Pancreas (tissue), 10 donors: ENCODE measurements around the gene MAD1L1. TPM values are rescaled to one million over a fixed set of nuclear protein-coding genes. Genes with fewer than 3 reads are reported as not detected.

Experiments used
- ATAC-seq, 4 donors: fragments of 200-7000 bp; cut with Tn5 transposase; one replicate each; pipeline versions ENCODE4 v1.8.0 to v1.9.1; 2020; ENCODE audit warnings: mild to moderate bottlenecking in 4 of 4, moderate library complexity in 4 of 4
- DNase-seq, 6 donors: peaks; one replicate each; pipeline ENCODE4 v3.0.0-alpha.2; 2020
- FAIRE-seq: peaks from 2 replicates; lab custom pipeline; 2012; peaks lifted over from hg19 to GRCh38; lab: Jason Lieb, UNC
- H3K27ac ChIP-seq, 4 donors: fragments of 200-600 bp; sonication (generic); 1 replicate in 3 of 4; 2 replicates in 1 of 4; pipeline versions ENCODE4 v1.5.0 to v1.8.0; 2020
- H3K27me3 ChIP-seq, 4 donors: fragments of 200-600 bp; one replicate each; pipeline ENCODE4 v1.8.0; 2021
- H3K36me3 ChIP-seq, 3 donors: fragments of 200-600 bp; sonication (generic) in 1 of 3; one replicate each; pipeline versions ENCODE4 v1.5.0 to v1.8.0; 2020 to 2021
- H3K4me1 ChIP-seq, 3 donors: fragments of 200-600 bp; one replicate each; pipeline ENCODE4 v1.8.0; 2021
- H3K4me3 ChIP-seq, 4 donors: fragments of 200-600 bp; sonication (generic) in 2 of 4; one replicate each; pipeline versions ENCODE4 v1.5.0 to v1.8.0; 2020 to 2021
- H3K9me3 ChIP-seq, 4 donors: fragments of 200-600 bp; one replicate each; pipeline ENCODE4 v1.8.0; 2021
- WGBS, 2 donors: extraction: QIAGEN DNeasy Blood & Tissue Kit; methylation state at CpG; one replicate each; pipeline ENCODE4 v1.1.7; 2013; 5-methylcytosine and 5-hydroxymethylcytosine counted together
- intact Hi-C, 3 donors: fragments of 100-400 bp; cut with DNase I; formaldehyde crosslinking; loops; one replicate each; pipeline versions ENCODE4 v1.11.1 to v1.14.2; 2022
- microRNA-seq, 2 donors: library from miRNA; unstranded; fragments of <30 nt; microRNA quantifications; one replicate each; pipeline versions ENCODE4 to v1.1.0, GENCODE V29; 2019 to 2020
- polyA plus RNA-seq, 2 donors: library from polyadenylated mRNA; stranded (reverse); fragments of 200-250 nt; gene quantifications; one replicate each; pipeline ENCODE4 v1.2.3, GENCODE V29; 2013
- total RNA-seq, 6 donors: library from RNA; stranded (reverse); fragmentation: NEBNext Ultra II Directional in 4 of 6; extraction: Animal tissue kit (Norgen Biotek cat#: 25700) in 4 of 6; gene quantifications; one replicate each; pipeline versions ENCODE4 v1.2.1 to v1.2.4, GENCODE V29; 2021 to 2023
- TF ChIP-seq, protein P1 (sequence below), 4 donors: fragments of 200-600 bp; sonication (generic) in 3 of 4; IDR thresholded peaks; one replicate each; pipeline versions ENCODE4 v1.5.0 to v1.8.0; 2021; ENCODE audit warnings: antibody characterized with exemption in 4 of 4
- donor health status: healthy with polysubstance abuse.
- donor health status: DM: no; HTN: no; CAD: no; lungs with moderate emphysema.
- donor health status: DM: no; HTN: no; CAD: no.
- donor health status: control.
- donor health status: control.
- donor health status: Bipolar disorder and iron deficiency.
- donor health status: DM: yes; HTN: yes; CAD: no.
- donor health status: DM: no; HTN: no; CAD: no.
- donor health status: DM: no; HTN: no; CAD: no.
- donor health status: DM: yes; HTN: yes; CAD: no.

MAD1L1 gene
- total and polyA plus RNA-seq, 8 donors: 9.8 to 28.2 (median 11.9) TPM

DNA sequence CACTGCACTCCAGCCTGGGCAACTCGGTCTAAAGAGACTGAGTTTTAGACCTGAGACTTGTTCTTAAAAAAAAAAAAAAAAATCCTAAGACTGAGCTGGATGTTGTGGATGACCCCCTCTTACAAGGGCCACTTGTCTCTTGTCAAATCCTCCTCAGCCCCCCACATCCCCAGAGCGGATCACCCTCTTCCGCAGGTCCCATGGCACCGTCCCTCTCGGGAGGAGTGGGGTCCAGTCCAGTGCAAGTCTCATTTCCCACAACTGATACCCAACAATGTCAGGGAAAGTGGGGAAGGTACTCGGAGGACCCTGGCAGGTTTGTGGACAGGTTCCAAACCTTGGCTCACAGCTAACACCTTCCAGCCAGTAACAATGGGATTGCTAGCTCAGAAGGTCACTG, 462.4 kb downstream of the MAD1L1 start:
- no peak for ATAC-seq
- Histone ChIP-seq H3K27me3 (no peaks in the 10 kb centered on the region), H3K9me3 (no peaks in the 10 kb centered on the region), H3K27ac (no peak overlapping the region), H3K4me1 (no peaks in the 10 kb centered on the region), H3K4me3 (no peak overlapping the region), H3K36me3 (no peaks in the 10 kb centered on the region)
- TF ChIP-seq, protein P1, sequence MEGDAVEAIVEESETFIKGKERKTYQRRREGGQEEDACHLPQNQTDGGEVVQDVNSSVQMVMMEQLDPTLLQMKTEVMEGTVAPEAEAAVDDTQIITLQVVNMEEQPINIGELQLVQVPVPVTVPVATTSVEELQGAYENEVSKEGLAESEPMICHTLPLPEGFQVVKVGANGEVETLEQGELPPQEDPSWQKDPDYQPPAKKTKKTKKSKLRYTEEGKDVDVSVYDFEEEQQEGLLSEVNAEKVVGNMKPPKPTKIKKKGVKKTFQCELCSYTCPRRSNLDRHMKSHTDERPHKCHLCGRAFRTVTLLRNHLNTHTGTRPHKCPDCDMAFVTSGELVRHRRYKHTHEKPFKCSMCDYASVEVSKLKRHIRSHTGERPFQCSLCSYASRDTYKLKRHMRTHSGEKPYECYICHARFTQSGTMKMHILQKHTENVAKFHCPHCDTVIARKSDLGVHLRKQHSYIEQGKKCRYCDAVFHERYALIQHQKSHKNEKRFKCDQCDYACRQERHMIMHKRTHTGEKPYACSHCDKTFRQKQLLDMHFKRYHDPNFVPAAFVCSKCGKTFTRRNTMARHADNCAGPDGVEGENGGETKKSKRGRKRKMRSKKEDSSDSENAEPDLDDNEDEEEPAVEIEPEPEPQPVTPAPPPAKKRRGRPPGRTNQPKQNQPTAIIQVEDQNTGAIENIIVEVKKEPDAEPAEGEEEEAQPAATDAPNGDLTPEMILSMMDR (IDR thresholded peaks at IDR 0.05): no peak
- WGBS, 2 donors: 75 to 86% methylated on average over 6 of the region's 6 CpGs
- FAIRE-seq: no peak
- intact Hi-C loops: no loop called here
- DNase-seq: no peak

DNA sequence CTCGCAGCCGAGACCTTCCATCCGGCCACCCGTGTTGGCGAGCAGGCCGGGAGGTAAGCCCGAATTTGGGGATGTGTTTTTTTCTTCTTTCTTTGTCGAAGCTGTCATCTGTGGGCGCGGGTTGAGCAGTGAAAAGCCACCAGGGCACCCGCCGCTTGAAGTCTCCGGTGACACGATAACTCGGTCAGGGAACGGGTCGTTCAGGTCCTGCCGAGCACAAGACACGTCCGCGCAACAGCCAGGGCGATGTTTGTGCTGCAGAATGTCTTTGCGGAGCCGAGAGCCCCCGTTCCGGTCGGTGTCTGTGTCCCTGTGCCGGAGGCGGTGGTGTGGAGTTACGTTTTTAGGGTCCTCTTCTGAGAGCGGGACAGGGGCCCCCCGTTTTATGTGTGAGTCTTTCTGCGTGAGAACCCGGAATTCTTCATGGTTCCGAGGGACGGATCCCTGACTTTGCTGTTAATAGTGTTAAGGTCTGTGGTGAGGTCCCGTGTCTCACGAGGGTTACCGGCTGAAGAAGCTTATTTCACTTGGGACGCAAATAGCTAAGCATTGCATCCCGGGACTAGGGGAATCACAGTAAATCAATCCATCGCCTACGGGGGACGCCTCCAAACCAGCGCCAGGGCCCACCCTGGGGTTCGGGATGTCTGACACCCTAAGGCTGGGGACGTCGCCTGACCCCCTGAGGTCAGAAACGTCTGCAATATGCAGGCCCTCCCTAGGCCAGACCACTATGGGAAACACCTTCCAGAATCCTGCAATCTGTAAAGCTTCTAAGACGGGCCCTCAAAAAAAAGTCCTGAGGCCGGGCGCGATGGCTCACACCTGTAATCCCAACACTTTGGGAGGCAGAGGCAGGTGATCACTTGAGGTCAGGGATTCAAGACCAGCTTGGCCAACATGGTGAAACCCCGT, 463.2 kb downstream of the MAD1L1 start:
- Histone ChIP-seq H3K4me3 (no peak overlapping the region), H3K27me3 (no peaks in the 10 kb centered on the region), H3K27ac (no peak overlapping the region), H3K9me3 (no peaks in the 10 kb centered on the region), H3K36me3 (no peaks in the 10 kb centered on the region), H3K4me1 (no peaks in the 10 kb centered on the region)
- intact Hi-C loops: no loop called here
- no peak for ATAC-seq
- no peak for FAIRE-seq
- DNase-seq: no peak
- TF ChIP-seq, protein P1 (IDR thresholded peaks at IDR 0.05): no peak
- WGBS, 2 donors: 83 to 90% methylated on average over 54 of the region's 54 CpGs

DNA sequence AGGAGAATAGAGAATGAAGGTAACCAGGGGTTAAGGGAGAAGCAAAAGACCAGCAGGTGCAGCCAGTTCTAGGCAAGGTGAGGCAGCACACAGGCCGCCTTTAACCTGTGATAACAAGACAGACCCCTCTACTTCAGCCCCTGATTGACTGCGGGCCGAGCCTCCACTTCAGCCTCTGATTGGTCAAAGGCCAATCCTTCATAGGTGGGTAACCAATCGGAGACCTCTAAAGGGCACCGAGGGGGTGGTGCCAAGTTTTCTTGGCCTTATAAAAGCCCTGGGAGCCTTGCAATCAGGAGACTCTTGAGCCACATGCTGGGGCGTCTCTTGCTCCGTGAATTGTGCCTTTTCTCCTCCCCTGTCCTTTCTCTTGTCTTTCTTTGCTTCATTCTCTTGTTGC, 463.9 kb downstream of the MAD1L1 start:
- Histone ChIP-seq H3K9me3 (no peaks in the 10 kb centered on the region), H3K36me3 (no peaks in the 10 kb centered on the region), H3K4me3 (no peak overlapping the region), H3K27ac (no peak overlapping the region), H3K4me1 (no peaks in the 10 kb centered on the region), H3K27me3 (no peaks in the 10 kb centered on the region)
- FAIRE-seq (no peak), ATAC-seq (no peak), DNase-seq (no peak)
- intact Hi-C loops: no loop called here
- WGBS, 2 donors: 68 to 72% methylated on average over 7 of the region's 7 CpGs
- TF ChIP-seq, protein P1 (IDR thresholded peaks at IDR 0.05): no peak

DNA sequence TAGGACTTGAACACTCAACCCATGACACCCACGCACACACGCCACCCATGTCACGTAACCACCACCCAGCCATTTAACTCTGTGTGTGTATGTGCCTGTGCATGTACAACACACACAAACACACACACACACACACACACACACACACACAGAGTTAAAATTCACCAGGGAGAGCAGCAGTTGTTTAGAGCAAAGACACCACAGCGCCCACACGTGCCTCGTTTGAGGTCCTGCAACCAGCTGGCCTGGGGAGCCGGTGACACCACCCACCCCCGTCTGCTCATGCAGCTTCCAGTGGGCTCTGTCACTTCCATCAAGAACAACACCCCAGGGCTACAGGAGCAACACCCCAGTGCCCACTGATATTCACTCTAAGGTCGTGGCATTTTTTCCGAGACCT, 465.2 kb downstream of the MAD1L1 start:
- H3K27ac ChIP-seq: no peak overlapping the region
- no peaks in the 10 kb centered on the region for H3K27me3 ChIP-seq
- no peaks in the 10 kb centered on the region for H3K4me1 ChIP-seq
- intact Hi-C loops: no loop called here
- TF ChIP-seq, protein P1 (IDR thresholded peaks at IDR 0.05): no peak
- DNase-seq (no peak), ATAC-seq (no peak), FAIRE-seq (no peak)
- H3K36me3 ChIP-seq: no peaks in the 10 kb centered on the region
- 44 to 54% methylated on average over 10 of the region's 10 CpGs for WGBS, 2 donors
- no peaks in the 10 kb centered on the region for H3K9me3 ChIP-seq
- H3K4me3 ChIP-seq: no peak overlapping the region

Small RNA genes within 50 kb of the gene (microRNA-seq; reads per million reads assigned to microRNA genes)
- gene MIR4655 (0 reads per million in 2 donors), gene MIR6836 (0 to 0.29 reads per million in 2 donors)

Other genes starting within 250 kb of the MAD1L1 start
- 10 to 100 TPM in 1 of 6 donors, 1 to 10 TPM in 5; 3.5 to 11.8 (median 7.7) TPM for gene MRM2, start 9.3 kb upstream of the MAD1L1 start, total RNA-seq
- gene MRM2, start 9.3 kb upstream of the MAD1L1 start, polyA plus RNA-seq: 10 to 100 TPM in 1 of 2 donors, 1 to 10 TPM in 1; 8.2 to 12.3 TPM
- 1 to 10 TPM; 2.6 to 6.9 (median 3.7) TPM for gene NUDT1, start 9.3 kb upstream of the MAD1L1 start, total RNA-seq
- gene NUDT1, start 9.3 kb upstream of the MAD1L1 start, polyA plus RNA-seq: 1 to 10 TPM; 6.4 to 7.2 TPM
- 10 to 100 TPM in 4 of 6 donors, 1 to 10 TPM in 2; 9.3 to 16.1 (median 11.7) TPM for gene SNX8, start 81.5 kb upstream of the MAD1L1 start, total RNA-seq
- 10 to 100 TPM in 1 of 2 donors, 1 to 10 TPM in 1; 7.1 to 11.9 TPM for gene SNX8, start 81.5 kb upstream of the MAD1L1 start, polyA plus RNA-seq
- gene EIF3B, start 121.9 kb upstream of the MAD1L1 start, total RNA-seq: 100 to 1,000 TPM in 1 of 6 donors, 10 to 100 TPM in 5; 61.1 to 106 (median 72.4) TPM
- gene EIF3B, start 121.9 kb upstream of the MAD1L1 start, polyA plus RNA-seq: 10 to 100 TPM; 83.2 to 90.6 TPM
- gene CHST12, start 170.7 kb upstream of the MAD1L1 start, total RNA-seq: 10 to 100 TPM in 1 of 6 donors, 1 to 10 TPM in 5; 7.3 to 13.2 (median 8.6) TPM
- 1 to 10 TPM; 7.0 to 8.7 TPM for gene CHST12, start 170.7 kb upstream of the MAD1L1 start, polyA plus RNA-seq
- not detected for gene GRIFIN, start 243.5 kb upstream of the MAD1L1 start, total RNA-seq
- gene GRIFIN, start 243.5 kb upstream of the MAD1L1 start, polyA plus RNA-seq: not detected